ENCODE results near the gene TNFAIP8L2. TPM values are rescaled to one million over a fixed set of nuclear protein-coding genes. Genes with fewer than 3 reads are reported as not detected.
"Not testable (repeated sequence)": the region's sequence is repeated elsewhere in the genome, so short reads cannot be mapped to it uniquely, and the experiment has no call there.

Gene TNFAIP8L2
- total RNA-seq, 1 donor from 2014 or later, result 4.6 TPM

DNA sequence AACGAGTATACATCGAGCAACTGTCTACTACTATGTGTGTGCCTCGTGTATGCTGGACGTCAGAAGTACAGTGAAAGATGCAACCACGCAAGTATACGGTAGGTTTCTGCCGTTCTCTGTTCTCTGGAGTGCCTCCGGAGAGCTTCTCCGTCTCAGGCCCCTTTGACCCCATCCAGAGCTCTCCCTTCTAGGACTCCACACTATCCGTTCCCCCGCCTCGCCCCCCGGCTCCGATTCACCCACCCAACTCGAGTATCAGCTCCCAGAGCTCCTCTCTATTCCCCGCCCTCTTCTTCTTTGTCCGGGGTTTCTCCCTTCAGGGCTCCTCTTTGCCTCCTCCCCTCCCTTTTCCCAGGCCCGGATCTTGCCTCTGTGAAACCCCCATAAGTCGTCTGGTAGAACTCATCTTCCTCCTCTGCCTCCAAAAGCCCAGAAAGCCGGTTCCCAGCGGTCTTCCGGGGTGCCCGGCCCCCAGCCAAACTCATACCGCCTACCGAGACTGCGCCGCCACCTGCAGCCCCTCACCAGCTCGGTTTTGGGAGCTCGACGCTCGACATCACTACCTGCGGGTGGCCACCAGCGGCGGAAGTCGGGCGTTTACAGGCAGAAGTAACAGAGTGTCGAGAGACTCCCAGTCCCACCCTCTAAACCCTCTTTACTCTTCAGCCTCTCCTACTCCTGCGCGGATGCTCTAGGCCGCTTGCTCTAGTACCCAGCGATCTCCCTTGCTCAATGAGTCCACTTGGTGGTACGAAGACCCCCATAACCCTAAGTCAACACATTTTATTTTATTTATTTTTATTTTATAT, 33.4 kb downstream of the TNFAIP8L2 start, which contains the start of gene VPS72:
TSS of gene VPS72 (minus strand) at position 561 of the 809 bp plus-strand sequence. CDS start at position 485, 76 bp downstream.
- peak; percentile 89 for DNase-seq (ENCODE audit: low spot score)

DNA sequence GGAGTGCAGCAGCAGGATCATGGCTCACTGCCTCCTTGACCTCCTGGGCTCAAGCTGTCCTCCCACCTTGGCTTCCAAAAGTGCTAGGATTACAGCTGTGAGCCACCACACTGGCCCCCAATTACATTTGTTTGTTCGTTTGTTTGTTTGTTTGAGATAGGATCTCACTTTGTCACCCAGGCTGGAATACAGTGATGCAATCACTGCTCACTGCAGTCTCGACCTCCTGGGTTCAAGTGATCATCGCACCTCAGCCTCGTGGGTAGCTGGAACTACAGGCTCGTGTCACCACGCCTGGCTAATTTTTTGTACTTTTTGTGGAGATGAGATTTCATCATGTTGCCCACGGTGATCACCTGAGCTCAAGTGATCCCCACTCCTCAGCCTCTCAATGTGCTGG, 35.6 kb downstream of the TNFAIP8L2 start:
- no peak for DNase-seq (ENCODE audit: low spot score)

DNA sequence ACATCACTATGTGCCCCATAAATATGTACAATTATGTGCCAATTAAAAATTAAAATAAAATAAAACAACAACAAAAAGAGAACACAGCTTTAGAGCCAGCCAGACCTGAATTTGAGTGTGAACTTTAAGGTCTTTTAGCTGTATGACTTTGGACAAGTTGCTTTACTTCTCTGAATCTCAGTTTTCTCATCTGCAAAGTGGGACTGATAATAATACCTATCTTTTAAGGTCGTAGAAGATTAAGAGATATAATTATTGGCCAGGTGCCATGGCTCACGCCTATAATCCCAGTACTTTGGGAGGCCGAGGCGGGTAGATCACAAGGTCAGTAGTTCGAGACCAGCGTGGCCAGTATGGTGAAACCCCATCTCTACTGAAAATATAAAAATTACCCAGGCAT, 36.9 kb downstream of the TNFAIP8L2 start:
- no peak for DNase-seq (ENCODE audit: low spot score)

DNA sequence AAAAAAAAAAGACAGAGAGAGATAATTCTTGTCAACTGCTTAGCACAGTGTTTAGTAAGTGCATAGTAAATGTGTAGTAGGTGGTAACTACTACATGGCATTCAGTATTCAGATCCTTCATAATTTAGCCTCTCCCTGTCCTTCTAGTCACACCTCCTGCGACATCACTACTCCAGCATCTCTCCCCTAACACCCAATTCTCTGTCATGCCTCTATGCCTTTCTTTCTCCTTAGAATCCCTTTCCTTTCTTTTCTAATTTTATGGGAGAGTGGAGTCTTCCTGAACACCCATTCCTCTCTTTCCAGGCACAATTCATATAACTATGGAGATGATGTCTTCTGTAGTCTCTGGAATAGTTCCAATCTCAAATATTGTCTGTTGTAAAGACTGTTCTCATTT, 37.4 kb downstream of the TNFAIP8L2 start:
- no peak for DNase-seq (ENCODE audit: low spot score)

DNA sequence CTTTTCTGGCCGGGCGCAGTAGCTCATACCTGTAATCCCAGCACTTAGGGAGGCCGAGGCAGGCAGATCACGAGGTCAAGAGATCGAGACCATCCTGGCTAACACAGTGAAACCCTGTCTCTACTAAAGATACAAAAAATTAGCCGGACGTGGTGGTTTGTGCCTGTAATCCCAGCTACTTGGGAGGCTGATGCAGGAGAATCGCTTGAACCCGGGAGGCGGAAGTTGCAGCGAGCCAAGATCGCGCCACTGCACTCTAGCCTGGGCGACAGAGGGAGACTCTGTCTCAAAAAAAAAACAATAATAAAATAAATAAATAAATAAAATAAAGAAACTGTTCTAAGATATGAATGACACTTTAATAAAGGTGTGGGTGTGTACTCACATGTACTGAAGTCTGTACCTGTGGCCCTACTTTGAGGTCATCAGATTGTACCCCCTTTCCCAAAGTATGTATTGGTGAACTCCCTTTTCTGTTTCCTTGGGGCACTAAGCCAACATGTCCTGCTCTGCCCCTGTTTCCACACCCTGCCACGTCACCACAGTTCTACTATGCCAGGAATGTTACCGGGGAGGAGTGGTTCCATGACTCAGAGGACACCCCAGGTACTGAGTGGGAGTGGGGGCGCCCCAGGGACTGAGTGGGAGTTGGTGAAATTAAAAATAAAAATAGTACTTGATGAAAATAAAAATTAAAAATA, 38.6 kb downstream of the TNFAIP8L2 start:
- peak; percentile 90 for DNase-seq (ENCODE audit: low spot score)

DNA sequence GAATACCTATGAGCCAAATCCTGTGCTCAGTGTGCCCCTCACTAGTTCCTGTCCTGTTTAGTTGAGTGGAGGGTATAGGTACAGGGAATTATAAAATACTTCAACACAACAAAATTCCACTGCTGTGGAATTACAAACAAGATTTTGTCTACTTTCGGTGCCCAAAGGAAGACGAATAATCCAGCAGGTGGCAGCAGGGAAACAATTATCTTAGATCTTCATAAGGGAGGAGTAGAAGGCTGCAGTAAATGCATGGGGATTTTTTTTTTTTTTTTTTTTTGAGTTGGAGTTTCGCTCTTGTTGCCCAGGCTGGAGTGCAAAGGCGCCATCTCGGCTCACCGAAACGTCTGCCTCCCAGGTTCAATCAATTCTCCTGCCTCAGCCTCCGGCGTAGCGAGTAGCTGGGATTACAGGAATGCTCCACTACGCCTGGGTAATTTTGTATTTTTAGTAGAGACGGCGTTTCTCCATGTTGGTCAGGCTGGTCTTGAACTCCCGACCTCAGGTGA, 39.9 kb downstream of the TNFAIP8L2 start:
- DNase-seq (ENCODE audit: low spot score), result peak; percentile 85

GRCh38 chr1:151197863-151198253, 41.4 kb downstream of the TNFAIP8L2 start:
- DNase-seq (ENCODE audit: low spot score), result no peak

- DNase-seq (ENCODE audit: low spot score), result peak; percentile 99
These were observed 42.0 kb downstream of the TNFAIP8L2 start, which contains the start of gene PIP5K1A for GRCh38 chr1:151198254-151199127. TSS of gene PIP5K1A (plus strand) at chr1:151198552. CDS start at chr1:151198997, 445 bp downstream.

DNA sequence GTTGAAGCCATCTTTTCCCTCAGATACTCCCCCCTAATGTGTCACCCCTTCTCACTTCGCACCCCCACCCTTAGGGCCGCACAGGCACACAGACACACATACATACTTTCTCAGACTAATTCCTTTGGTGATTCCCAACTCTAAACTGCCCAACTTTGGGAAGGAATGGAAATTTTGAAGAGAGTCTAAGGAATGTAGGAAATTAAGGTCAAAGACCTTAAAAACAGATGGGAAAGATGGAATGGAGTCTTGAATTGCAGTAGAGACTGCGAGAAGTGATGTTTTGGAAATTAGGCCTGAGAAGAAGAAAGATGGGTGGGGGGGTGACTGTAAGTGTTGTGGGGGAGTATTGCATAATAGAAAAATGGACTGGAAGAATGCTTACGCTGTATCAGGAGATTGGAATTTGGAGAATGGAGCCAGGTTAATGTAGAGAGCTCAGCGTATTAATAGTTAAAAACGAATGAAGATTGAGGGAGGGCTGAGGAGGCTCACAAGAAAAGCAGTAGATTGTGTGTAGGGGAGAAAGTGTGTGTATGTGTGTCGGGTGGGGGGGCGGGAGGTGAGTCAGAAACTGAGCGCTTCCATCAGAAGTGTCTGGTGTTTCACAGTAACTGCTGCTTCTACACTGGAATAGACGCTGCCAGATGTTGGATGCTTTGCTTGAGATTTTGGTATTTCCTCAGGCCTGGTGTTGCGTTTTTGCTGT, 43.6 kb downstream of the TNFAIP8L2 start:
- no peak for DNase-seq (ENCODE audit: low spot score)

GRCh38 chr1:151205381-151205965, 49.0 kb downstream of the TNFAIP8L2 start:
- not testable (repeated sequence) for DNase-seq (ENCODE audit: low spot score)

Other genes starting within 250 kb of the TNFAIP8L2 start
- gene SETDB1, start 230.3 kb upstream of the TNFAIP8L2 start, total RNA-seq, result 42.6 TPM
- 350 TPM for gene CERS2, start 181.8 kb upstream of the TNFAIP8L2 start, total RNA-seq
- gene ANXA9, start 174.4 kb upstream of the TNFAIP8L2 start, total RNA-seq, result 25.1 TPM
- 60.1 TPM for gene MINDY1, start 149.7 kb upstream of the TNFAIP8L2 start, total RNA-seq
- 21.6 TPM for gene PRUNE1, start 148.2 kb upstream of the TNFAIP8L2 start, total RNA-seq
- gene BNIPL, start 120.1 kb upstream of the TNFAIP8L2 start, total RNA-seq, result 0.66 TPM
- 12.5 TPM for gene C1orf56, start 108.9 kb upstream of the TNFAIP8L2 start, total RNA-seq
- gene CDC42SE1, start 97.0 kb upstream of the TNFAIP8L2 start, total RNA-seq, result 87.3 TPM
- gene MLLT11, start 96.3 kb upstream of the TNFAIP8L2 start, total RNA-seq, result 3.6 TPM
- 20.6 TPM for gene GABPB2, start 85.9 kb upstream of the TNFAIP8L2 start, total RNA-seq
- 9.1 TPM for gene SEMA6C, start 10.0 kb upstream of the TNFAIP8L2 start, total RNA-seq
- gene LYSMD1, start 9.3 kb downstream of the TNFAIP8L2 start, total RNA-seq, result 11.5 TPM
- 36.4 TPM for gene SCNM1, start 9.5 kb downstream of the TNFAIP8L2 start, total RNA-seq
- 0.78 TPM for gene TMOD4, start 19.3 kb downstream of the TNFAIP8L2 start, total RNA-seq
- 43.8 TPM for gene VPS72, start 33.5 kb downstream of the TNFAIP8L2 start, total RNA-seq
- gene PIP5K1A, start 41.9 kb downstream of the TNFAIP8L2 start, total RNA-seq, result 41.8 TPM
- 125 TPM for gene PSMD4, start 98.1 kb downstream of the TNFAIP8L2 start, total RNA-seq
- gene ZNF687, start 125.7 kb downstream of the TNFAIP8L2 start, total RNA-seq, result 40.4 TPM
- gene PI4KB, start 170.8 kb downstream of the TNFAIP8L2 start, total RNA-seq, result 71.4 TPM
- 50.9 TPM for gene RFX5, start 190.6 kb downstream of the TNFAIP8L2 start, total RNA-seq
- 180 TPM for gene SELENBP1, start 216.1 kb downstream of the TNFAIP8L2 start, total RNA-seq
- 195 TPM for gene PSMB4, start 242.9 kb downstream of the TNFAIP8L2 start, total RNA-seq

Measured in mucosa of gallbladder (tissue), 1 donor.